ENCODE data around the gene BIRC7.

BIRC7 gene

GRCh38 chr20:63238514-63239125, 2.9 kb downstream of the BIRC7 start:
- DNase-seq (ENCODE audit: low read depth), result no peak
- H3K4me3 ChIP-seq (ENCODE audit: low read length), result no peak overlapping the region
- TF ChIP-seq CTCF (IDR thresholded peaks at IDR 0.05; ENCODE audit: insufficient read depth, low read depth, low read length, missing control alignments), result no peak

GRCh38 chr20:63239431-63239830, 3.7 kb downstream of the BIRC7 start:
- no peak for DNase-seq (ENCODE audit: low read depth)
- TF ChIP-seq CTCF (IDR thresholded peaks at IDR 0.05; ENCODE audit: insufficient read depth, low read depth, low read length, missing control alignments), result no peak
- no peak overlapping the region for H3K4me3 ChIP-seq (ENCODE audit: low read length)

GRCh38 chr20:63240004-63240403, 4.3 kb downstream of the BIRC7 start:
- H3K4me3 ChIP-seq (ENCODE audit: low read length), result no peak overlapping the region
- no peak for DNase-seq (ENCODE audit: low read depth)
- TF ChIP-seq CTCF (IDR thresholded peaks at IDR 0.05; ENCODE audit: insufficient read depth, low read depth, low read length, missing control alignments), result no peak

- DNase-seq (ENCODE audit: low read depth), result no peak
- no peak for TF ChIP-seq CTCF (IDR thresholded peaks at IDR 0.05; ENCODE audit: insufficient read depth, low read depth, low read length, missing control alignments)
- no peak overlapping the region for H3K4me3 ChIP-seq (ENCODE audit: low read length)
Observed at GRCh38 chr20:63241272-63241671, 5.6 kb downstream of the BIRC7 start.

GRCh38 chr20:63242736-63243135, 7.0 kb downstream of the BIRC7 start:
- no peak for DNase-seq (ENCODE audit: low read depth)
- no peak overlapping the region for H3K4me3 ChIP-seq (ENCODE audit: low read length)
- no peak for TF ChIP-seq CTCF (IDR thresholded peaks at IDR 0.05; ENCODE audit: insufficient read depth, low read depth, low read length, missing control alignments)

- no peak for TF ChIP-seq CTCF (IDR thresholded peaks at IDR 0.05; ENCODE audit: insufficient read depth, low read depth, low read length, missing control alignments)
- H3K4me3 ChIP-seq (ENCODE audit: low read length), result no peak overlapping the region
- DNase-seq (ENCODE audit: low read depth), result no peak
Observed at GRCh38 chr20:63243604-63244247, 8.0 kb downstream of the BIRC7 start.

- DNase-seq (ENCODE audit: low read depth), result no peak
Observed at GRCh38 chr20:63244468-63244867, 8.8 kb downstream of the BIRC7 start.

More at GRCh38 chr20:63244468-63244867, 8.8 kb downstream of the BIRC7 start:
- no peak overlapping the region for H3K4me3 ChIP-seq (ENCODE audit: low read length)
- no peak for TF ChIP-seq CTCF (IDR thresholded peaks at IDR 0.05; ENCODE audit: insufficient read depth, low read depth, low read length, missing control alignments)

All from epithelial cell of esophagus (primary cell).